BJ (cell line): Measurements from ENCODE around the gene GPR39. TPM values are rescaled to one million over a fixed set of nuclear protein-coding genes. Genes with fewer than 3 reads are reported as not detected.

Experiments
- CTCF ChIA-PET: fragments of 350-600 bp; formaldehyde crosslinking; extraction: SDS; loops from one replicate; lab custom pipeline; 2021; ENCODE audit warnings: antibody characterized with exemption, inconsistent platforms; lab: Yijun Ruan, JAX
- POLR2A ChIA-PET: fragments of 300-600 bp; sonication (Branson Sonifier 250); formaldehyde crosslinking; extraction: SDS; loops from one replicate; lab custom pipeline; 2021; ENCODE audit warnings: antibody characterized with exemption; lab: Charles Lee
- DNase-seq: peaks from one replicate; pipeline ENCODE4 v3.0.0-alpha.2; 2011; ENCODE audit warnings: low read depth
- H3K27me3 ChIP-seq: 2 replicates; pipeline ENCODE4 v1.6.0; 2011; ENCODE audit warnings: low read length; ENCODE audit not compliant: control insufficient read depth, insufficient read depth
- H3K36me3 ChIP-seq: 2 replicates; pipeline ENCODE4 v1.5.1; 2011; ENCODE audit warnings: low read length; ENCODE audit not compliant: control insufficient read depth, insufficient read depth
- H3K4me3 ChIP-seq: 2 replicates; pipeline ENCODE4 v1.5.1; 2011; ENCODE audit warnings: low read depth, mild to moderate bottlenecking, control low read depth, low read length
- CTCF ChIP-seq: IDR thresholded peaks from 2 replicates; pipeline ENCODE4 v1.5.1; 2011; ENCODE audit warnings: low read depth, mild to moderate bottlenecking, control low read depth, inconsistent platforms, low read length, moderate library complexity; ENCODE audit not compliant: insufficient read depth
- polyA plus RNA-seq: library from polyadenylated mRNA; depleted of rRNA; stranded (reverse); fragments of >200 nt; gene quantifications from 2 replicates; pipeline ENCODE4 v1.2.3, GENCODE V29; 2011

GPR39 gene
- polyA plus RNA-seq, 1 experiment = 2.3 TPM

GRCh38 chr2:132495881-132496280, 79.3 kb downstream of the GPR39 start:
- H3K36me3 ChIP-seq = no peaks in the 10 kb centered on the region
- DNase-seq = no peak
- no peaks in the 10 kb centered on the region for H3K27me3 ChIP-seq
- TF ChIP-seq CTCF = no peak
- ChIA-PET POLR2A (no interaction called here), CTCF (no interaction called here)
- H3K4me3 ChIP-seq = no peak overlapping the region

GRCh38 chr2:132496555-132496954, 80.0 kb downstream of the GPR39 start:
- DNase-seq = no peak
- Histone ChIP-seq H3K4me3 (no peak overlapping the region), H3K27me3 (no peaks in the 10 kb centered on the region), H3K36me3 (no peaks in the 10 kb centered on the region)
- ChIA-PET CTCF (no interaction called here), POLR2A (no interaction called here)
- no peak for TF ChIP-seq CTCF

GRCh38 chr2:132497591-132497990, 81.0 kb downstream of the GPR39 start:
- no peak for DNase-seq
- ChIA-PET POLR2A (no interaction called here), CTCF (interaction anchor here (0.6 kb wide), 1 partner anchor 558 kb away, joined by 3 read pairs; no protein-coding TSS in a partner anchor)
- no peaks in the 10 kb centered on the region for H3K27me3 ChIP-seq
- no peak for TF ChIP-seq CTCF
- no peaks in the 10 kb centered on the region for H3K36me3 ChIP-seq
- no peak overlapping the region for H3K4me3 ChIP-seq

- no peaks in the 10 kb centered on the region for H3K27me3 ChIP-seq
- DNase-seq = peak; percentile 10
- H3K4me3 ChIP-seq = no peak overlapping the region
- POLR2A ChIA-PET = no interaction called here
- H3K36me3 ChIP-seq = no peaks in the 10 kb centered on the region
- CTCF ChIA-PET = interaction anchor here (0.6 to 1.6 kb wide), 2 partner anchors 10 to 44 kb away, joined by 3 to 5 read pairs; no protein-coding TSS in a partner anchor
- no peak for TF ChIP-seq CTCF
These were observed 87.1 kb downstream of the GPR39 start for GRCh38 chr2:132503701-132504100.

GRCh38 chr2:132515010-132515409, 98.4 kb downstream of the GPR39 start:
- Histone ChIP-seq H3K36me3 (no peaks in the 10 kb centered on the region), H3K4me3 (no peak overlapping the region), H3K27me3 (no peaks in the 10 kb centered on the region)
- CTCF ChIA-PET = no interaction called here
- POLR2A ChIA-PET = no interaction called here
- TF ChIP-seq CTCF = no peak
- no peak for DNase-seq
